HL-60 (cell line): ENCODE results near the gene IGFLR1.

Source experiments
- POLR2AphosphoS5 ChIP-seq: IDR thresholded peaks from 2 replicates; pipeline ENCODE4 v1.6.1; 2012; ENCODE audit warnings: low read depth
- TF ChIP-seq, protein P1 (sequence below): IDR thresholded peaks from one replicate; pipeline ENCODE4 v1.5.1; 2011; ENCODE audit warnings: low read length, control low read depth, inconsistent platforms; ENCODE audit not compliant: insufficient read depth

DNA sequence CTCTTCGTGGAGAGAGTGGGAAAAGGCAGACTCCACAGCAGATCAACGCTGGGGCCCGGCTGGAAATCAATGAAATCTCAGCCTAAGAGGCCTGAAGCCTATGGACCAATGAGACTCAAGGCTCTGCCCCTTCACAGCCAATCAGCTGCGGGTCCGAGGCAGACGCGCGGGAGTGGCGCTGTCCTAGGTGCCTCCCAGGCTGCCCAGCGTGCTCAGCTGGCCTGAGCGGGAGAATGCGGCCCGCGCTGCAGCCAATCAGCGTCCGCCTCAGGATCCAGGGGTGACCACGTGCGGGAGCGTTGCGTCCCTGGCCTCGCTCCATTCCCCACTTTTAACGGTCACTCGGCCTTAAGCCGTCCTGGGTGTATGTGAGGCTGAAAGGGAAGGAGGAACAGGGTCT, 38.0 kb downstream of the IGFLR1 start, which contains the start of gene ZBTB32:
- TF ChIP-seq POLR2AphosphoS5 = no peak
- TF ChIP-seq, protein P1, sequence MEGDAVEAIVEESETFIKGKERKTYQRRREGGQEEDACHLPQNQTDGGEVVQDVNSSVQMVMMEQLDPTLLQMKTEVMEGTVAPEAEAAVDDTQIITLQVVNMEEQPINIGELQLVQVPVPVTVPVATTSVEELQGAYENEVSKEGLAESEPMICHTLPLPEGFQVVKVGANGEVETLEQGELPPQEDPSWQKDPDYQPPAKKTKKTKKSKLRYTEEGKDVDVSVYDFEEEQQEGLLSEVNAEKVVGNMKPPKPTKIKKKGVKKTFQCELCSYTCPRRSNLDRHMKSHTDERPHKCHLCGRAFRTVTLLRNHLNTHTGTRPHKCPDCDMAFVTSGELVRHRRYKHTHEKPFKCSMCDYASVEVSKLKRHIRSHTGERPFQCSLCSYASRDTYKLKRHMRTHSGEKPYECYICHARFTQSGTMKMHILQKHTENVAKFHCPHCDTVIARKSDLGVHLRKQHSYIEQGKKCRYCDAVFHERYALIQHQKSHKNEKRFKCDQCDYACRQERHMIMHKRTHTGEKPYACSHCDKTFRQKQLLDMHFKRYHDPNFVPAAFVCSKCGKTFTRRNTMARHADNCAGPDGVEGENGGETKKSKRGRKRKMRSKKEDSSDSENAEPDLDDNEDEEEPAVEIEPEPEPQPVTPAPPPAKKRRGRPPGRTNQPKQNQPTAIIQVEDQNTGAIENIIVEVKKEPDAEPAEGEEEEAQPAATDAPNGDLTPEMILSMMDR = no peak
